ENCODE measurements around the gene ITGA8. TPM values are rescaled to one million over a fixed set of nuclear protein-coding genes. Genes with fewer than 3 reads are reported as not detected.

Gene ITGA8
- total RNA-seq, 1 experiment from 2014 or later: not detected

DNA sequence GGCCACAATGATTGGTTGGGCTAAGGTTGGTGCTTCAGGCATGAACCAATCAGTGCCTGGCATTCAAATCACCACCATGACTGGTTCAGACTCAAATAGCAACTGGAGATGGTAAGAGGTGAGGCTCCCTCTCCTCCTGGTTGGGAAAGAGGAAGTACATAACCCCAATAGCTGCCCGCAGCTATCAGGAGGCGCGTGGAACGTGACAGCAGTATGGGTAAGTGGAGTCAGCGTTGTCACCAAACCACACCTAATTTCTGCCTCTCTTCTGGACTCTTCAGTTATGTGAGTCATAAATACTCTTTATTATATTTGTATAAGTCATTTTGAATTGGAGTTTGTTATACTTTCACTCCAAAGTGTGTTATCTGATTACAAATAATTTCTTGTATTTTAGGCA, 17.9 kb upstream of the ITGA8 start:
- no TSS peak for BruUV-seq (replicated peaks)
- Mint-ChIP-seq H3K27ac (ENCODE audit: low read depth, unreplicated experiment) (no peak overlapping the region), H3K27me3 (ENCODE audit: insufficient read depth, unreplicated experiment) (peaks cover 44% of the 10 kb centered on the region), H3K4me1 (ENCODE audit: insufficient read depth, unreplicated experiment) (no peaks in the 10 kb centered on the region), H3K4me3 (ENCODE audit: unreplicated experiment) (no peak overlapping the region), H3K9me3 (ENCODE audit: unreplicated experiment) (peaks cover 6% of the 10 kb centered on the region), H3K36me3 (ENCODE audit: insufficient read depth, unreplicated experiment) (no peaks in the 10 kb centered on the region)
- ChIA-PET CTCF (no interaction called here), POLR2A (no interaction called here)
- no peak for DNase-seq (ENCODE audit: unreplicated experiment)
- intact Hi-C loops (cut with micrococcal nuclease): no loop called here
- TF ChIP-seq, protein P1, sequence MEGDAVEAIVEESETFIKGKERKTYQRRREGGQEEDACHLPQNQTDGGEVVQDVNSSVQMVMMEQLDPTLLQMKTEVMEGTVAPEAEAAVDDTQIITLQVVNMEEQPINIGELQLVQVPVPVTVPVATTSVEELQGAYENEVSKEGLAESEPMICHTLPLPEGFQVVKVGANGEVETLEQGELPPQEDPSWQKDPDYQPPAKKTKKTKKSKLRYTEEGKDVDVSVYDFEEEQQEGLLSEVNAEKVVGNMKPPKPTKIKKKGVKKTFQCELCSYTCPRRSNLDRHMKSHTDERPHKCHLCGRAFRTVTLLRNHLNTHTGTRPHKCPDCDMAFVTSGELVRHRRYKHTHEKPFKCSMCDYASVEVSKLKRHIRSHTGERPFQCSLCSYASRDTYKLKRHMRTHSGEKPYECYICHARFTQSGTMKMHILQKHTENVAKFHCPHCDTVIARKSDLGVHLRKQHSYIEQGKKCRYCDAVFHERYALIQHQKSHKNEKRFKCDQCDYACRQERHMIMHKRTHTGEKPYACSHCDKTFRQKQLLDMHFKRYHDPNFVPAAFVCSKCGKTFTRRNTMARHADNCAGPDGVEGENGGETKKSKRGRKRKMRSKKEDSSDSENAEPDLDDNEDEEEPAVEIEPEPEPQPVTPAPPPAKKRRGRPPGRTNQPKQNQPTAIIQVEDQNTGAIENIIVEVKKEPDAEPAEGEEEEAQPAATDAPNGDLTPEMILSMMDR (IDR thresholded peaks at IDR 0.05; ENCODE audit: unreplicated experiment): no peak

DNA sequence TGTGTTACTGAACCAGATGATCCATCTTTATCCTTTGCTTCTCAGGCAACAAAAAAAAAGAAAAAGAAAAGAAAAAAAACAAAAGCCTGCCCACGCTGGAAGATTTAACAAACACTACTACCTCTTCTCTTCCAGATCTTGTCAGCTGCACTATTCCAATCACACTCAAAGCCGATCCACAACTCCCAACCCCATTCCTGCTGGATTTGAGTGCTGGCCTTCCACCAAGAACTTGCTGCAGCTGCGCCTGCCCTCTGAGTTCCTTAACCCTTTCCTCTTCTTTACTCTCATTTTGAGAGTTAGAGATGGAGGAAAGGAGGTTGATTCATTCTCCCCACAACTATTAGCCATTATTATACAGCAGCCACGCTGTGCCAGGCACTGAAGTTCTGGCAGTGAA, 16.0 kb upstream of the ITGA8 start:
- peaks cover 10% of the 10 kb centered on the region for H3K9me3 Mint-ChIP-seq (ENCODE audit: unreplicated experiment)
- ChIA-PET POLR2A (no interaction called here), CTCF (interaction anchor here (0.6 kb wide), 1 partner anchor 10 kb away, joined by 4 read pairs; no protein-coding TSS in a partner anchor)
- no TSS peak for BruUV-seq (replicated peaks)
- H3K4me3 Mint-ChIP-seq (ENCODE audit: unreplicated experiment): no peak overlapping the region
- peaks cover 25% of the 10 kb centered on the region for H3K27me3 Mint-ChIP-seq (ENCODE audit: insufficient read depth, unreplicated experiment)
- no peaks in the 10 kb centered on the region for H3K36me3 Mint-ChIP-seq (ENCODE audit: insufficient read depth, unreplicated experiment)
- H3K4me1 Mint-ChIP-seq (ENCODE audit: insufficient read depth, unreplicated experiment): no peaks in the 10 kb centered on the region
- intact Hi-C loops (cut with micrococcal nuclease): no loop called here
- H3K27ac Mint-ChIP-seq (ENCODE audit: low read depth, unreplicated experiment): no peak overlapping the region
- DNase-seq (ENCODE audit: unreplicated experiment): no peak
- TF ChIP-seq, protein P1 (IDR thresholded peaks at IDR 0.05; ENCODE audit: unreplicated experiment): no peak

DNA sequence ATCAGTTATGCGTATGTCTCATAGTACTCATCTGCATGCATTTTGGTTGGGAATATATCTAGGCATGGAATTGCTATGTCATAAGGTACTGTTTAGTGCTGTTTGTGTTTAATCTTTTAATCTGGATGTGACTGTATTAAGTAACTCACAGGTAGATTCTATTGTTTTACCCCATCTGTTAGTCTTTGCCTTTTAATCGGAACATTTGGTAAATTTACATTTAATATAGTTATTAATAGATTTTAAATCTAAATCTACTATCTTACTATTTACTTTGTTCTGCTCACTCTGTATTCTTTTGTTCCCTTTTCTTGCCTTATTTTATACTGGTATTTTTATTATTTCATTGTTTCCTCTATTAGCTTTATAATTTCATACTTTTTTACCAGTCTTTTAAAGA, 10.6 kb upstream of the ITGA8 start:
- intact Hi-C loops (cut with micrococcal nuclease): no loop called here
- peaks cover 8% of the 10 kb centered on the region for H3K9me3 Mint-ChIP-seq (ENCODE audit: unreplicated experiment)
- TF ChIP-seq, protein P1 (IDR thresholded peaks at IDR 0.05; ENCODE audit: unreplicated experiment): no peak

DNA sequence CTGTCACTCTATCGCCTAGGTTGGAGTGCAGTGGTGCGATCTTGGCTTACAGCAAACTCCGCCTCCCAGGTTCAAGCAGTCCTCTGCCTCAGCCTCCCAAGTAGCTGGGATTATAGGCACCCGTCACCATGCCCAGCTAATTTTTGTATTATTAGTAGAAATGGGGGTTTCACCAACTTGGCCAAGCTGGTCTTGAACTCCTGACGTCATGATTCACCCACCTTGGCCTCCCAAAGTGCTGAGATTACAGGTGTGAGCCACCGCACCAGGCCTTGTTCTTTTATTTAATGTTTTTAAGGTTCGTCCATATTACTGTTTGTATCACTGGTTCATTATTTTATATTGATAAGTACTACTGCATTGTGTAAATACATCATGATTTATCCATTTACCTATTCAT, 10.2 kb upstream of the ITGA8 start:
- POLR2A ChIA-PET: interaction anchor here (0.6 kb wide), 1 partner anchor 217 kb away, joined by 3 read pairs; no protein-coding TSS in a partner anchor
- intact Hi-C loops (cut with micrococcal nuclease): no loop called here
- Mint-ChIP-seq H3K4me1 (ENCODE audit: insufficient read depth, unreplicated experiment) (no peaks in the 10 kb centered on the region), H3K9me3 (ENCODE audit: unreplicated experiment) (peaks cover 8% of the 10 kb centered on the region), H3K27me3 (ENCODE audit: insufficient read depth, unreplicated experiment) (peaks cover under 1% of the 10 kb centered on the region), H3K4me3 (ENCODE audit: unreplicated experiment) (no peak overlapping the region), H3K27ac (ENCODE audit: low read depth, unreplicated experiment) (no peak overlapping the region), H3K36me3 (ENCODE audit: insufficient read depth, unreplicated experiment) (no peaks in the 10 kb centered on the region)
- CTCF ChIA-PET: interaction anchor here (0.6 to 1.4 kb wide), 5 partner anchors 14 to 304 kb away, joined by 3 to 4 read pairs (median 3); no protein-coding TSS in a partner anchor
- no peak for DNase-seq (ENCODE audit: unreplicated experiment)
- TF ChIP-seq, protein P1 (IDR thresholded peaks at IDR 0.05; ENCODE audit: unreplicated experiment): no peak
- BruUV-seq (replicated peaks): no TSS peak

More for the DNA sequence above, 10.6 kb upstream of the ITGA8 start:
- no TSS peak for BruUV-seq (replicated peaks)
- DNase-seq (ENCODE audit: unreplicated experiment): no peak
- H3K4me1 Mint-ChIP-seq (ENCODE audit: insufficient read depth, unreplicated experiment): no peaks in the 10 kb centered on the region
- ChIA-PET POLR2A (interaction anchor here (0.6 kb wide), 1 partner anchor 217 kb away, joined by 3 read pairs; no protein-coding TSS in a partner anchor), CTCF (interaction anchor here (0.7 to 1.4 kb wide), 4 partner anchors 106 to 305 kb away, joined by 3 to 4 read pairs (median 3); no protein-coding TSS in a partner anchor)
- H3K4me3 Mint-ChIP-seq (ENCODE audit: unreplicated experiment): no peak overlapping the region
- H3K27me3 Mint-ChIP-seq (ENCODE audit: insufficient read depth, unreplicated experiment): peaks cover 5% of the 10 kb centered on the region
- H3K36me3 Mint-ChIP-seq (ENCODE audit: insufficient read depth, unreplicated experiment): no peaks in the 10 kb centered on the region
- no peak overlapping the region for H3K27ac Mint-ChIP-seq (ENCODE audit: low read depth, unreplicated experiment)

Measured in MCF 10A (cell line).